Mesothelial cell of epicardium (in vitro differentiated cells): ENCODE data around the gene KL. TPM values are rescaled to one million over a fixed set of nuclear protein-coding genes. Genes with fewer than 3 reads are reported as not detected.

Experiments used
- DNase-seq, 2 experiments: peaks; one replicate each; pipeline ENCODE4 v3.0.0; 2021; ENCODE audit warnings: low spot score in 2 of 2; ENCODE audit not compliant: unreplicated experiment in 2 of 2
- H3K27ac Mint-ChIP-seq: 2 replicates; pipeline ENCODE4 v1.8.0; 2021; ENCODE audit warnings: mixed read lengths
- H3K27me3 Mint-ChIP-seq: 2 replicates; pipeline ENCODE4 v1.8.0; 2021; ENCODE audit warnings: low read depth, mixed read lengths
- H3K36me3 Mint-ChIP-seq: 2 replicates; pipeline ENCODE4 v1.8.0; 2021; ENCODE audit warnings: mixed read lengths
- H3K4me1 Mint-ChIP-seq: 2 replicates; pipeline ENCODE4 v1.8.0; 2021; ENCODE audit warnings: mixed read lengths
- H3K4me3 Mint-ChIP-seq: 2 replicates; pipeline ENCODE4 v1.8.0; 2021; ENCODE audit warnings: mild to moderate bottlenecking, moderate library complexity, mixed read lengths
- H3K9me3 Mint-ChIP-seq: 2 replicates; pipeline ENCODE4 v1.8.0; 2021; ENCODE audit warnings: mixed read lengths
- total RNA-seq: library from RNA; stranded (reverse); gene quantifications from 3 replicates; pipeline ENCODE4 v1.2.1, GENCODE V29; 2021
- TF ChIP-seq, protein P1 (sequence below): fragments of 200-600 bp; sonication (generic); IDR thresholded peaks from one replicate; pipeline ENCODE4 v1.5.0; 2021; ENCODE audit warnings: antibody characterized with exemption; ENCODE audit not compliant: unreplicated experiment

Gene KL
- total RNA-seq, 1 donor from 2014 or later, result 0.40 TPM

GRCh38 chr13:33090755-33091414 is 74.7 kb downstream of the KL start:
- H3K36me3 Mint-ChIP-seq, result no peaks in the 10 kb centered on the region
- peaks cover 12% of the 10 kb centered on the region for H3K4me1 Mint-ChIP-seq
- no peaks in the 10 kb centered on the region for H3K27me3 Mint-ChIP-seq
- TF ChIP-seq, protein P1, sequence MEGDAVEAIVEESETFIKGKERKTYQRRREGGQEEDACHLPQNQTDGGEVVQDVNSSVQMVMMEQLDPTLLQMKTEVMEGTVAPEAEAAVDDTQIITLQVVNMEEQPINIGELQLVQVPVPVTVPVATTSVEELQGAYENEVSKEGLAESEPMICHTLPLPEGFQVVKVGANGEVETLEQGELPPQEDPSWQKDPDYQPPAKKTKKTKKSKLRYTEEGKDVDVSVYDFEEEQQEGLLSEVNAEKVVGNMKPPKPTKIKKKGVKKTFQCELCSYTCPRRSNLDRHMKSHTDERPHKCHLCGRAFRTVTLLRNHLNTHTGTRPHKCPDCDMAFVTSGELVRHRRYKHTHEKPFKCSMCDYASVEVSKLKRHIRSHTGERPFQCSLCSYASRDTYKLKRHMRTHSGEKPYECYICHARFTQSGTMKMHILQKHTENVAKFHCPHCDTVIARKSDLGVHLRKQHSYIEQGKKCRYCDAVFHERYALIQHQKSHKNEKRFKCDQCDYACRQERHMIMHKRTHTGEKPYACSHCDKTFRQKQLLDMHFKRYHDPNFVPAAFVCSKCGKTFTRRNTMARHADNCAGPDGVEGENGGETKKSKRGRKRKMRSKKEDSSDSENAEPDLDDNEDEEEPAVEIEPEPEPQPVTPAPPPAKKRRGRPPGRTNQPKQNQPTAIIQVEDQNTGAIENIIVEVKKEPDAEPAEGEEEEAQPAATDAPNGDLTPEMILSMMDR, result no peak
- H3K9me3 Mint-ChIP-seq, result peaks cover 13% of the 10 kb centered on the region
- no peak for DNase-seq
- no peak overlapping the region for H3K27ac Mint-ChIP-seq
- H3K4me3 Mint-ChIP-seq, result no peak overlapping the region

DNA sequence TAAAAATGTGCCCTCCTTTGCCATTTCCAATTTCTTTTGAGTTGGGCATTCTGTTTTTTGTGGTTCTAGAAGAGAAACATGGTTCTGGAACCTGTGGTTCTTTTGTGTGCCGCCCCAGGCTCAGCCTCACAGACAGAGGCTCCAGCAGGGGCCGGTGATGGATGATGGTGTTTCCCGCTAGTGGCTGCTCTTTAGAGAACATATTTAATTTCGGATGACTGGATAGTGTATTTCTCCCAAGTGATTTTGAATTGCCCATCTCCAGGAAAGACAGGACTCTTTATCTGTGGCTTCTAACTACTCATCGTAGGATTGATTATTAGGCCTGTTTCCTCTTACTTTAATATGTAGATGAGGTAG is 75.2 kb downstream of the KL start:
- DNase-seq, result no peak
- peaks cover 15% of the 10 kb centered on the region for H3K9me3 Mint-ChIP-seq
- TF ChIP-seq, protein P1, result no peak
- peaks cover 12% of the 10 kb centered on the region for H3K4me1 Mint-ChIP-seq
- H3K36me3 Mint-ChIP-seq, result no peaks in the 10 kb centered on the region
- H3K27me3 Mint-ChIP-seq, result no peaks in the 10 kb centered on the region
- H3K27ac Mint-ChIP-seq, result no peak overlapping the region
- no peak overlapping the region for H3K4me3 Mint-ChIP-seq

GRCh38 chr13:33092073-33092987 is 76.1 kb downstream of the KL start:
- no peak for DNase-seq
- Mint-ChIP-seq H3K4me3 (no peak overlapping the region), H3K9me3 (peaks cover 24% of the 10 kb centered on the region), H3K36me3 (no peaks in the 10 kb centered on the region), H3K4me1 (peaks cover 12% of the 10 kb centered on the region), H3K27ac (no peak overlapping the region), H3K27me3 (no peaks in the 10 kb centered on the region)
- TF ChIP-seq, protein P1, result no peak

- no peak for DNase-seq
- Mint-ChIP-seq H3K9me3 (peaks cover 50% of the 10 kb centered on the region), H3K27me3 (no peaks in the 10 kb centered on the region), H3K27ac (no peak overlapping the region), H3K36me3 (peaks cover 4% of the 10 kb centered on the region), H3K4me3 (no peak overlapping the region), H3K4me1 (no peaks in the 10 kb centered on the region)
- TF ChIP-seq, protein P1, result no peak
Measured at GRCh38 chr13:33096886-33097605, 80.8 kb downstream of the KL start.

- H3K9me3 Mint-ChIP-seq, result peaks cover 40% of the 10 kb centered on the region
- TF ChIP-seq, protein P1, result no peak
- peaks cover 4% of the 10 kb centered on the region for H3K36me3 Mint-ChIP-seq
- no peaks in the 10 kb centered on the region for H3K4me1 Mint-ChIP-seq
- H3K4me3 Mint-ChIP-seq, result no peak overlapping the region
- H3K27me3 Mint-ChIP-seq, result no peaks in the 10 kb centered on the region
- no peak for DNase-seq
- H3K27ac Mint-ChIP-seq, result no peak overlapping the region
Measured at GRCh38 chr13:33099860-33100259, 83.6 kb downstream of the KL start.
